GM23338 (cell line): ENCODE results near the gene R3HDML.

Source experiments
- CREB1 ChIP-seq: fragments of 250-450 bp; sonication (Bioruptor Pico); IDR thresholded peaks from 2 replicates; pipeline ENCODE4 v1.5.0; 2020; ENCODE audit warnings: low read depth, mild to moderate bottlenecking, moderate library complexity
- ETS1 ChIP-seq: IDR thresholded peaks from 2 replicates; pipeline ENCODE4 v1.6.1; 2016; ENCODE audit warnings: antibody characterized with exemption
- EZH2 ChIP-seq: fragments of 200-600 bp; sonication (generic); IDR thresholded peaks from one replicate; pipeline ENCODE4 v1.8.0; 2017; ENCODE audit warnings: antibody characterized with exemption, mild to moderate bottlenecking, low read depth; ENCODE audit not compliant: unreplicated experiment
- EZH2phosphoT487 ChIP-seq: fragments of 200-600 bp; sonication (generic); IDR thresholded peaks from one replicate; pipeline ENCODE4 v1.8.1; 2018; ENCODE audit warnings: antibody characterized with exemption; ENCODE audit not compliant: unreplicated experiment
- JUNB ChIP-seq: IDR thresholded peaks from one replicate; pipeline ENCODE4 v1.6.1; 2016; ENCODE audit warnings: antibody characterized with exemption; ENCODE audit not compliant: unreplicated experiment
- NANOG ChIP-seq: IDR thresholded peaks from 2 replicates; pipeline ENCODE4 v1.6.1; 2016; ENCODE audit warnings: antibody characterized with exemption, borderline replicate concordance
- POLR2AphosphoS5 ChIP-seq: IDR thresholded peaks from 2 replicates; pipeline ENCODE4 v1.6.1; 2016; ENCODE audit warnings: antibody characterized with exemption, low read depth
- REST ChIP-seq: IDR thresholded peaks from one replicate; pipeline ENCODE4 v1.6.1; 2018; ENCODE audit warnings: antibody characterized with exemption; ENCODE audit not compliant: unreplicated experiment
- STAT1 ChIP-seq: IDR thresholded peaks from one replicate; pipeline ENCODE4 v1.6.1; 2016; ENCODE audit warnings: antibody characterized with exemption; ENCODE audit not compliant: unreplicated experiment
- ZNF114 ChIP-seq: fragments of 250-450 bp; sonication (Bioruptor Pico); IDR thresholded peaks from 2 replicates; pipeline ENCODE4 v1.5.0; 2020; ENCODE audit warnings: mild to moderate bottlenecking, moderate library complexity
- ZNF331 ChIP-seq: fragments of 250-450 bp; sonication (Bioruptor Pico); IDR thresholded peaks from 2 replicates; pipeline ENCODE4 v1.5.0; 2020; ENCODE audit warnings: low read depth, mild to moderate bottlenecking, moderate library complexity
- TF ChIP-seq, protein P1 (sequence below), 2 experiments: fragments of 200-600 bp in 1 of 2; sonication (generic) in 1 of 2; conservative IDR thresholded peaks; 2 replicates each; pipeline versions ENCODE4 v1.5.1 to v1.6.1; 2016 to 2017; ENCODE audit warnings: antibody characterized with exemption in 2 of 2, low read depth in 2 of 2, mild to moderate bottlenecking in 2 of 2, moderate library complexity in 1 of 2

GRCh38 chr20:44394702-44395460 lies 58.0 kb downstream of the R3HDML start:
- TF ChIP-seq, protein P1, sequence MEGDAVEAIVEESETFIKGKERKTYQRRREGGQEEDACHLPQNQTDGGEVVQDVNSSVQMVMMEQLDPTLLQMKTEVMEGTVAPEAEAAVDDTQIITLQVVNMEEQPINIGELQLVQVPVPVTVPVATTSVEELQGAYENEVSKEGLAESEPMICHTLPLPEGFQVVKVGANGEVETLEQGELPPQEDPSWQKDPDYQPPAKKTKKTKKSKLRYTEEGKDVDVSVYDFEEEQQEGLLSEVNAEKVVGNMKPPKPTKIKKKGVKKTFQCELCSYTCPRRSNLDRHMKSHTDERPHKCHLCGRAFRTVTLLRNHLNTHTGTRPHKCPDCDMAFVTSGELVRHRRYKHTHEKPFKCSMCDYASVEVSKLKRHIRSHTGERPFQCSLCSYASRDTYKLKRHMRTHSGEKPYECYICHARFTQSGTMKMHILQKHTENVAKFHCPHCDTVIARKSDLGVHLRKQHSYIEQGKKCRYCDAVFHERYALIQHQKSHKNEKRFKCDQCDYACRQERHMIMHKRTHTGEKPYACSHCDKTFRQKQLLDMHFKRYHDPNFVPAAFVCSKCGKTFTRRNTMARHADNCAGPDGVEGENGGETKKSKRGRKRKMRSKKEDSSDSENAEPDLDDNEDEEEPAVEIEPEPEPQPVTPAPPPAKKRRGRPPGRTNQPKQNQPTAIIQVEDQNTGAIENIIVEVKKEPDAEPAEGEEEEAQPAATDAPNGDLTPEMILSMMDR (conservative IDR thresholded peaks at IDR 0.05; ENCODE audit: low read depth in 2 of 2) = no peak
- TF ChIP-seq ZNF114 (no peak), EZH2phosphoT487 (no peak), NANOG (no peak), EZH2 (no peak), JUNB (no peak), CREB1 (no peak), POLR2AphosphoS5 (no peak), REST (no peak), STAT1 (no peak), ZNF331 (CRISPR knock-in tag) (no peak), ETS1 (no peak)
